HL-60 (cell line): ENCODE results near the gene SH3BP5L.

Experiments
- DNase-seq, 2 experiments: peaks; one replicate each; pipeline ENCODE4 v3.0.0-alpha.2; 2010 to 2020; ENCODE audit warnings: low read depth in 1 of 2, low spot score in 1 of 2
- H3K27ac ChIP-seq: fragments of 250-450 bp; sonication (Bioruptor Pico); replicated peaks from 2 replicates; pipeline ENCODE4 v1.5.1; 2020; ENCODE audit warnings: mild to moderate bottlenecking, moderate library complexity
- H3K27me3 ChIP-seq: fragments of 250-450 bp; sonication (Bioruptor Pico); 2 replicates; pipeline ENCODE4 v1.5.1; 2021; ENCODE audit warnings: mild to moderate bottlenecking, moderate library complexity; ENCODE audit not compliant: insufficient read depth, poor library complexity, severe bottlenecking
- H3K4me3 ChIP-seq: replicated peaks from 2 replicates; pipeline ENCODE4 v1.5.1; 2011; ENCODE audit warnings: mild to moderate bottlenecking, control low read depth, low read length; ENCODE audit not compliant: insufficient read depth
- GABPA ChIP-seq: IDR thresholded peaks from 2 replicates; pipeline ENCODE4 v1.6.1; 2012; ENCODE audit warnings: low read depth
- POLR2AphosphoS5 ChIP-seq: IDR thresholded peaks from 2 replicates; pipeline ENCODE4 v1.6.1; 2012; ENCODE audit warnings: low read depth
- SPI1 ChIP-seq: IDR thresholded peaks from 2 replicates; pipeline ENCODE4 v1.6.1; 2012; ENCODE audit warnings: low read depth, mild to moderate bottlenecking, borderline replicate concordance
- TF ChIP-seq, protein P1 (sequence below): IDR thresholded peaks from one replicate; pipeline ENCODE4 v1.5.1; 2011; ENCODE audit warnings: low read length, control low read depth, inconsistent platforms; ENCODE audit not compliant: insufficient read depth
- TF ChIP-seq, protein P2 (sequence below): IDR thresholded peaks from 2 replicates; pipeline ENCODE4 v1.6.1; 2012; ENCODE audit warnings: low read depth; ENCODE audit not compliant: insufficient replicate concordance

Gene SH3BP5L

DNA sequence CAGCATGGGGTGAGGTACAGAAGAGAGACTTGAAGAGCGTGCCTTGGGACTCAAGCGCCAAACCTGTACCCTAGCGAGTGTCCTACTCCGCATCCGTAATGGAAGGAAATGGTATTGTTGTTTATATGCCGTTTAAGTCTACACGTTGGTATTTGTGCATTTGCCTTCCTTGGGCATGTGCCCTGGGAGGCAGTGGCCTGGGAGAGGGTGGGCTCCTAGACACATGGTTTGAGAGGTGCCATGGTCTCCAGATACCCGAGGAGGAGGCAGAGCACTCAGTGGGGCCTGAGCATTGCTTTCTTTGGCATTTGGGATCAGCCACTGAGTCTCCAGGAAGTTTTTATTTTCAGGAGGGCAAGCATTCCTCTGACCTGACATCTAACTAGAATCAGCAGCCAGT is 18.8 kb upstream of the SH3BP5L start:
- no peak for DNase-seq
- Histone ChIP-seq H3K4me3 (no peak overlapping the region), H3K27ac (no peak overlapping the region), H3K27me3 (no peaks in the 10 kb centered on the region)
- TF ChIP-seq GABPA (no peak), POLR2AphosphoS5 (no peak), SPI1 (no peak)
- TF ChIP-seq, protein P1, sequence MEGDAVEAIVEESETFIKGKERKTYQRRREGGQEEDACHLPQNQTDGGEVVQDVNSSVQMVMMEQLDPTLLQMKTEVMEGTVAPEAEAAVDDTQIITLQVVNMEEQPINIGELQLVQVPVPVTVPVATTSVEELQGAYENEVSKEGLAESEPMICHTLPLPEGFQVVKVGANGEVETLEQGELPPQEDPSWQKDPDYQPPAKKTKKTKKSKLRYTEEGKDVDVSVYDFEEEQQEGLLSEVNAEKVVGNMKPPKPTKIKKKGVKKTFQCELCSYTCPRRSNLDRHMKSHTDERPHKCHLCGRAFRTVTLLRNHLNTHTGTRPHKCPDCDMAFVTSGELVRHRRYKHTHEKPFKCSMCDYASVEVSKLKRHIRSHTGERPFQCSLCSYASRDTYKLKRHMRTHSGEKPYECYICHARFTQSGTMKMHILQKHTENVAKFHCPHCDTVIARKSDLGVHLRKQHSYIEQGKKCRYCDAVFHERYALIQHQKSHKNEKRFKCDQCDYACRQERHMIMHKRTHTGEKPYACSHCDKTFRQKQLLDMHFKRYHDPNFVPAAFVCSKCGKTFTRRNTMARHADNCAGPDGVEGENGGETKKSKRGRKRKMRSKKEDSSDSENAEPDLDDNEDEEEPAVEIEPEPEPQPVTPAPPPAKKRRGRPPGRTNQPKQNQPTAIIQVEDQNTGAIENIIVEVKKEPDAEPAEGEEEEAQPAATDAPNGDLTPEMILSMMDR = no peak
- TF ChIP-seq, protein P2, sequence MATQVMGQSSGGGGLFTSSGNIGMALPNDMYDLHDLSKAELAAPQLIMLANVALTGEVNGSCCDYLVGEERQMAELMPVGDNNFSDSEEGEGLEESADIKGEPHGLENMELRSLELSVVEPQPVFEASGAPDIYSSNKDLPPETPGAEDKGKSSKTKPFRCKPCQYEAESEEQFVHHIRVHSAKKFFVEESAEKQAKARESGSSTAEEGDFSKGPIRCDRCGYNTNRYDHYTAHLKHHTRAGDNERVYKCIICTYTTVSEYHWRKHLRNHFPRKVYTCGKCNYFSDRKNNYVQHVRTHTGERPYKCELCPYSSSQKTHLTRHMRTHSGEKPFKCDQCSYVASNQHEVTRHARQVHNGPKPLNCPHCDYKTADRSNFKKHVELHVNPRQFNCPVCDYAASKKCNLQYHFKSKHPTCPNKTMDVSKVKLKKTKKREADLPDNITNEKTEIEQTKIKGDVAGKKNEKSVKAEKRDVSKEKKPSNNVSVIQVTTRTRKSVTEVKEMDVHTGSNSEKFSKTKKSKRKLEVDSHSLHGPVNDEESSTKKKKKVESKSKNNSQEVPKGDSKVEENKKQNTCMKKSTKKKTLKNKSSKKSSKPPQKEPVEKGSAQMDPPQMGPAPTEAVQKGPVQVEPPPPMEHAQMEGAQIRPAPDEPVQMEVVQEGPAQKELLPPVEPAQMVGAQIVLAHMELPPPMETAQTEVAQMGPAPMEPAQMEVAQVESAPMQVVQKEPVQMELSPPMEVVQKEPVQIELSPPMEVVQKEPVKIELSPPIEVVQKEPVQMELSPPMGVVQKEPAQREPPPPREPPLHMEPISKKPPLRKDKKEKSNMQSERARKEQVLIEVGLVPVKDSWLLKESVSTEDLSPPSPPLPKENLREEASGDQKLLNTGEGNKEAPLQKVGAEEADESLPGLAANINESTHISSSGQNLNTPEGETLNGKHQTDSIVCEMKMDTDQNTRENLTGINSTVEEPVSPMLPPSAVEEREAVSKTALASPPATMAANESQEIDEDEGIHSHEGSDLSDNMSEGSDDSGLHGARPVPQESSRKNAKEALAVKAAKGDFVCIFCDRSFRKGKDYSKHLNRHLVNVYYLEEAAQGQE = no peak

DNA sequence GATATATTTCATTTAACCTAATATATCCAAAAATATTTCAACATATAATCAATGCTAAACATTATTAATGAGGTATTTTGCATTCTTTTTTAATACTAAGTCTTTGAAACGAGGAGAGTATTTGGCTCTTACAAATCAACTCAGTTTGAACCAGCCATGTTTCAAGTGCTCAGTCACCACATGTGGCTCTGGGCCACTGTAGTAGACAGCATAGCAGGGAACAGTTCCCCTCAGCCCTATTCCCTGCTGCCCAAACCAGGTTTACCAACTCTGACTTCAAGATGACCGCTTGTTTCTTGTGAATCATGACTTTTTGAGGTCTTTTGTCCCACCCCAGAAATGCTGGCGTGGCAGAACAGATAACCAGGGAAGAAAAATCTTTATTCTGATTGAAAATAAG is 18.0 kb upstream of the SH3BP5L start:
- Histone ChIP-seq H3K27ac (no peak overlapping the region), H3K4me3 (no peak overlapping the region), H3K27me3 (no peaks in the 10 kb centered on the region)
- no peak for DNase-seq
- TF ChIP-seq, protein P2 = no peak
- TF ChIP-seq, protein P1 = no peak
- TF ChIP-seq POLR2AphosphoS5 (no peak), SPI1 (no peak), GABPA (no peak)

DNA sequence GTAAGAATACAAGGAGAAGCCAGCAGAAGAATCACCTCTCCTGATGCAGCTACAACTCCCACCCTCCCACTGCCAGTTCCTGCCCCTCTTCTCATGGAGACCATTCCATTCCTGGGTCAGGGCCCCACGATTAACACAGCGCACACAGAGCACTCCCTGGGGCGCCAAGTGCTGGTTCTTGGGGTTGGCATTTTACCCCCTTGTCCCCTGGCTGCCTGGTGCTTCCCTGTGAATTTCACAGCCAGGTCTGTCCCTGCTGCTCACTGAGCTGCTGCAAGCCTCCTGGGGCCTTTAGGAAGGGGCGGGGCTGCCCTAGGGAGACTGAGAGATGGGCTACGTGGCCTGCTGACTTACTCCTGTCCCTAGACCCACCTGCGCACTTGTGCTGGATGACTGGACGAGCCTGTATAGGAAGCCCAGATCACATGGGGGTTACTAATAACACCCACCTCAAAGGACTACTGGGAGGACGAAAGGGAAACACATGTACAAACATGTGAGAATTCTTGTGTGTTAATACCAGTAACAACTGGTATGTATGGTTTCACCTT is 17.1 kb upstream of the SH3BP5L start:
- Histone ChIP-seq H3K4me3 (no peak overlapping the region), H3K27me3 (no peaks in the 10 kb centered on the region), H3K27ac (no peak overlapping the region)
- no peak for DNase-seq
- TF ChIP-seq POLR2AphosphoS5 = no peak
- TF ChIP-seq, protein P1 = no peak
- TF ChIP-seq, protein P2 = no peak
- no peak for TF ChIP-seq GABPA
- no peak for TF ChIP-seq SPI1
